PFSK-1 (cell line): ENCODE results near the gene F2RL3.

Source experiments
- FOXP2 ChIP-seq: optimal IDR thresholded peaks from 2 replicates; pipeline ENCODE3; 2011; ENCODE audit warnings: borderline replicate concordance, control low read depth, inconsistent platforms; ENCODE audit not compliant: insufficient read depth; ENCODE audit errors: extremely low read length, extremely low read depth
- POLR2AphosphoS5 ChIP-seq: IDR thresholded peaks from 2 replicates; pipeline ENCODE4 v1.6.1; 2012; ENCODE audit warnings: low read depth, mild to moderate bottlenecking, control low read depth, low read length, moderate library complexity
- SIN3A ChIP-seq: IDR thresholded peaks from 2 replicates; pipeline ENCODE4 v1.6.1; 2012; ENCODE audit warnings: mild to moderate bottlenecking, low read length, moderate library complexity, borderline replicate concordance; ENCODE audit not compliant: insufficient read depth
- TAF1 ChIP-seq: IDR thresholded peaks from 2 replicates; pipeline ENCODE4 v1.6.1; 2012; ENCODE audit warnings: low read length, control low read depth, borderline replicate concordance; ENCODE audit not compliant: insufficient read depth
- TF ChIP-seq, protein P1 (sequence below), 2 experiments: IDR thresholded peaks; 2 replicates each; pipeline versions ENCODE4 v1.6.1 to v1.8.0; 2011 to 2012; ENCODE audit warnings: low read depth in 2 of 2, low read length in 2 of 2, control low read depth in 1 of 2, inconsistent platforms in 1 of 2, mild to moderate bottlenecking in 1 of 2, moderate library complexity in 1 of 2; ENCODE audit not compliant: insufficient read depth in 1 of 2

F2RL3 gene

GRCh38 chr19:16889883-16890460 lies 1.2 kb downstream of the F2RL3 start:
- no peak for TF ChIP-seq SIN3A
- TF ChIP-seq, protein P1, sequence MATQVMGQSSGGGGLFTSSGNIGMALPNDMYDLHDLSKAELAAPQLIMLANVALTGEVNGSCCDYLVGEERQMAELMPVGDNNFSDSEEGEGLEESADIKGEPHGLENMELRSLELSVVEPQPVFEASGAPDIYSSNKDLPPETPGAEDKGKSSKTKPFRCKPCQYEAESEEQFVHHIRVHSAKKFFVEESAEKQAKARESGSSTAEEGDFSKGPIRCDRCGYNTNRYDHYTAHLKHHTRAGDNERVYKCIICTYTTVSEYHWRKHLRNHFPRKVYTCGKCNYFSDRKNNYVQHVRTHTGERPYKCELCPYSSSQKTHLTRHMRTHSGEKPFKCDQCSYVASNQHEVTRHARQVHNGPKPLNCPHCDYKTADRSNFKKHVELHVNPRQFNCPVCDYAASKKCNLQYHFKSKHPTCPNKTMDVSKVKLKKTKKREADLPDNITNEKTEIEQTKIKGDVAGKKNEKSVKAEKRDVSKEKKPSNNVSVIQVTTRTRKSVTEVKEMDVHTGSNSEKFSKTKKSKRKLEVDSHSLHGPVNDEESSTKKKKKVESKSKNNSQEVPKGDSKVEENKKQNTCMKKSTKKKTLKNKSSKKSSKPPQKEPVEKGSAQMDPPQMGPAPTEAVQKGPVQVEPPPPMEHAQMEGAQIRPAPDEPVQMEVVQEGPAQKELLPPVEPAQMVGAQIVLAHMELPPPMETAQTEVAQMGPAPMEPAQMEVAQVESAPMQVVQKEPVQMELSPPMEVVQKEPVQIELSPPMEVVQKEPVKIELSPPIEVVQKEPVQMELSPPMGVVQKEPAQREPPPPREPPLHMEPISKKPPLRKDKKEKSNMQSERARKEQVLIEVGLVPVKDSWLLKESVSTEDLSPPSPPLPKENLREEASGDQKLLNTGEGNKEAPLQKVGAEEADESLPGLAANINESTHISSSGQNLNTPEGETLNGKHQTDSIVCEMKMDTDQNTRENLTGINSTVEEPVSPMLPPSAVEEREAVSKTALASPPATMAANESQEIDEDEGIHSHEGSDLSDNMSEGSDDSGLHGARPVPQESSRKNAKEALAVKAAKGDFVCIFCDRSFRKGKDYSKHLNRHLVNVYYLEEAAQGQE (IDR thresholded peaks at IDR 0.05; ENCODE audit: insufficient read depth in 1 of 2, low read depth in 2 of 2, low read length in 2 of 2): no peak
- TF ChIP-seq FOXP2: no peak
- no peak for TF ChIP-seq POLR2AphosphoS5
- no peak for TF ChIP-seq TAF1

GRCh38 chr19:16890461-16891184 lies 1.8 kb downstream of the F2RL3 start:
- TF ChIP-seq SIN3A (no peak), TAF1 (no peak), FOXP2 (no peak), POLR2AphosphoS5 (no peak)
- TF ChIP-seq, protein P1 (IDR thresholded peaks at IDR 0.05; ENCODE audit: insufficient read depth in 1 of 2, low read depth in 2 of 2, low read length in 2 of 2): no peak

DNA sequence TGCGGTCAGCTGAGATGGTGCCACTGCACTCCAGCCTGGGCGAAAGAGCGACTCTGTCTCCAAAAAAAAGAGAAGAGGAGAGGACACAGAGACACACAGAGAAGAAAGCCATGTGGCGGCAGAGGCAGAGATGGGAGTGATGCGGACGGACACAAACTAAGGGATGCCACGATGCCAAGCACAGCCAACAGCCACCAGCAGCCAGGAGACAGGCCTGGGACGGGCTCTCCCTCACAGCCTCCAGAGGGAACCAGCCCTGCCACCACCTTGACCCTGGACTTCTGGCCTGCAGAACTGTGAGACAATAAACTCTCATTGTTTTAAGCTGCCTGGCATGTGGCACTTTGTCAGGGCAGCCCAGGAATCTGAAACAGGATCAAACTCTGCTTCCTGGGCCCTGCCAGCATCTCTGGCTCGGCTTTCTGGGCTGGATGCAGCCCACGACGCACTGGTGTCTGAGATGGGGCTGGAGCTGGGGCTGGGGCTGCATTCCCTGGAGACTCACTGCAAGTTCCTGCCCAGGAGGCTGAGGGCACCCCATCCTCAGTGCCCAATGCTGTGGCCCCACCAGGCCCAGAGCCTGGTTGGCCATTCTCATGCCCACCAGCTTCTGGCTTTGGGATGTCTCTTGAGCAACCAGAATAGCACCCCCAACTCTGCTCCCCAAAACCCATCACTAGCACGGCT lies 3.0 kb downstream of the F2RL3 start:
- no peak for TF ChIP-seq SIN3A
- TF ChIP-seq TAF1: no peak
- no peak for TF ChIP-seq POLR2AphosphoS5
- TF ChIP-seq, protein P1 (IDR thresholded peaks at IDR 0.05; ENCODE audit: insufficient read depth in 1 of 2, low read depth in 2 of 2, low read length in 2 of 2): no peak
- TF ChIP-seq FOXP2: no peak

DNA sequence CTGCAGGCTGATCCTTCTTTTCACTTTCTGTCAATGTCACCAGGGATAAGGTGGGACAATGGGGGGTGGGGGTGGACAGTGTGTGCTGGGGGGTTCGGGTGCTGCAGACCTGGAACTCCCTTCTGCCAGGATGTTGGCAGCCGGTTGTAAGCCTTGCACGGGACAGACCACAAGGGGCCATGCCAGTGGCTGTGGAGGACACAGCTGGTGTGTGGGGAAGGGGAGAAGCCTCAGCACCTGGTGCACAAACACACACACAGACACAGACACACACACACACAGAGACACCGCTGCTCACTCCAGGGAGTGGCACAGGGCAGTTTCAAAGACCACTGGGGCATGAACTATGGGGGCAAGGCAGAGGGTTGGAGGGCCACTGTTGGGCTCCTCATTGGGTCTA lies 3.6 kb downstream of the F2RL3 start:
- TF ChIP-seq SIN3A (no peak), FOXP2 (no peak), POLR2AphosphoS5 (no peak), TAF1 (no peak)
- TF ChIP-seq, protein P1 (IDR thresholded peaks at IDR 0.05; ENCODE audit: insufficient read depth in 1 of 2, low read depth in 2 of 2, low read length in 2 of 2): no peak
